Pons (tissue), 1 donor: ENCODE results near the gene SNRPA1.
A peak's percentile ranks its signal among the peaks of the same experiment; 100 is the strongest.

ENCODE experiments used
- DNase-seq: peaks from one replicate; pipeline ENCODE4 v3.0.0-alpha.2; 2016; ENCODE audit warnings: low spot score

Gene SNRPA1

DNA sequence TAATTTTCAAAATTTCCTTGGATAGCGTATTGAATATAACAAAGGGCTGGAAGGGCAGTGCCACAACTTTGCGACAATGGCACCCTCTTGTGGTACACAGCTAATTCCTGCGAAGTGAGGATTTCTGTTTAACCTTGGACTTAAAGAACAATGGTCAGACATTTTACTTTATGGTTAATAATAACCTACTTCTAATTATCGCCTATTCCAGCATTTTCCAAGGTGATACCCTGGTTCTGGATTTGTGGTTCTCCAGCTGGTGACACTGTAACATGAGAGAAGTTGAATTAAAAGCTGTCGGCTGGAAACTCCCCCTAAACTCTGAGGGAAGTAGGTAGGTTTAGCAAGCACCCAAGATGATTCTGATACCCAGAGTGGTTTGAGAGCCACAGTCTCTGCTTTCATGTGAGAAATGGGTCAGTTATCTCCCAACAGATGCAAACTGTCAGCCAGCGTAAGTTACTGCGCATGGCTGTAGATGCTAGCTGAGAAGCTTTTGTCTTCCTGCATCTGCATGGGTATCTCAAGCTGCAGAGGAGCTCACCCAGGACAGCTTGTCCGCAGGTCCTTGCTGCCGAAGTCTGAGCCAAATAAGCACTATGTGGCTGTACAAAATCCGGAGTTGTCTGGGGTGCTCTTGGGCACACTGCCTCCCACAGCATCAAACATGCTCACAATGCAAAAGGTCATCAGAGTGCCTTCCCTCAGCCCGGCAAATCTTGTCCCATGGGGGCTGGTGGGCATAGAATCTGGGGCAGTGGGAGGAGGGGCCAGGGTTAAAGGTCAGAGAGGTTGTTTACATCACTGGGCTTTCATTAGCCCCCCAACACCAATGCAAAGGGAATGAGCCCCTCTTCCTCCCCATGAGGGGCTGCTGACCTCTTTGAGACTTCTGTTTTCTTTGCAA lies 36.6 kb downstream of the SNRPA1 start:
- peak; percentile 80 for DNase-seq

DNA sequence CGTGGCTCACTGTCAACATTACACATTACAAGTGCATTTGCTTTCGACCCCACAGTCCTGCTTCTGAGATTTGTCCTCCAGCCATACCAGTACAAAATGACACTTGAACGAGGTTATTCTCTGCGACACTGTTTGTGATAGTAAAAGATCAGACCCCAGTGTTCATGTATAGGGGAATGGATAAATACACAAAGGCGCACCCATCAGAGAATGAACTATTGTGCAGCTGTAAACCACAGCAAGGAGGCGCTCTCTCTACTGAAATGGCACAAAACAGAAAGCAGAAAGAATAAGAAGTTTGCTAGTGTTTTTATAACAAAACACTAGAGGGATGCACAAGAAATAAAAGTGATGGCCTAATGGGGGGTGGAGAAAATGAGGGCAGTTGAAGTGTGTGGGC lies 38.3 kb downstream of the SNRPA1 start:
- no peak for DNase-seq

- no peak for DNase-seq
Observed at GRCh38 chr15:101255615-101256241, 39.3 kb downstream of the SNRPA1 start.

- no peak for DNase-seq
Observed at GRCh38 chr15:101255051-101255395, 40.0 kb downstream of the SNRPA1 start.

- DNase-seq: no peak
Observed at GRCh38 chr15:101254157-101255050, 40.6 kb downstream of the SNRPA1 start.

GRCh38 chr15:101252836-101253235 lies 42.2 kb downstream of the SNRPA1 start:
- no peak for DNase-seq

DNA sequence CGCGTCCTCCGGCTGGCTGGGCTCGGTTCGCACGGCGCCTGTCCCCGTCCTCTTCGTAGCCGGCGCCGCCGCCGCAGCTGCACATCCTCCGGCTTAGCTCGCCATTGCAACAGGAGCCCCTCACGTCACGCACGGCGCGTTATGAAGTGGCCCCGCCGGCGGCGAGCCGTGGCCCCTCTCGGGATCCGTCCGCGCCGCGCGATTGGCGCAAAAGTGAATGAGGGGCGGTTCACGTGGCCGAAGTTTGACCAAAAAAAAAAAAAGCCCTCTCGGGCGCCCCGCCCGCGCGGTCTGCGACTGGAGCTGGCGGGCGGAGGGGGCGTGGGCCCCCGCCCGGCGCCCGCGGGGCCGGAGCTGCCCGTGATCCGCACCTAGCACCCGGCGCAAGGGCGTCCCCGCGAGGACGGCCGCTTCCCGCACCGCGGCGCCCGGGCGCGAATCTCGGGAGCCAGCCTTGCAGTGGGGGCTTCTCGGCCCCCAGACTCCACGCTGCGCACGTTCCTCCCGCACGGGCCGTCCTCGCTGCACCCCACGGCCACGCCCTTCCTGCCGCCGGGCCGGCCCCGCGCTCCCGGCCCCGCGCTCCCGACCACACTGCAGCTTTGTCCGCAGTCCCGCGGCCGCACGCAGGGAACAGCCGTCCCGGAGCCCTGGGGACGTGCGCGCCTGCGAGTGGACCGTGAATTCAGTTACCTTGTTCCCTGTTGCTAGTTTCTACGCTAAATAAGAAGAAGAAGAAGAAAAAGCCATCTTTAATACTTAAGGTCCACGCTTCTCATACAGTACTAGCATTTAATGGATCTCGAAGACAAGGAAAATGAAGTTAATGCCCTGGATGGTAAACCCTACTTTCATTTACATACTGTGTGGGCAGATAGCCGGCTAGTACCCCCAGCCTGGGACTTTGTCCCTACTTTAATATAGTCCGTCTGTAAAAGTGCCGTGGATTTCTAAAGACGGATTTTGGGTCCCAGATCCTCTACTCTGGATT lies 42.9 kb downstream of the SNRPA1 start, which contains the start of gene CHSY1:
CHSY1 (minus strand) TSS at position 219 of the 991 bp plus-strand sequence. CDS start 592 bp downstream, outside the sequence.
- DNase-seq: peak; percentile 89

DNA sequence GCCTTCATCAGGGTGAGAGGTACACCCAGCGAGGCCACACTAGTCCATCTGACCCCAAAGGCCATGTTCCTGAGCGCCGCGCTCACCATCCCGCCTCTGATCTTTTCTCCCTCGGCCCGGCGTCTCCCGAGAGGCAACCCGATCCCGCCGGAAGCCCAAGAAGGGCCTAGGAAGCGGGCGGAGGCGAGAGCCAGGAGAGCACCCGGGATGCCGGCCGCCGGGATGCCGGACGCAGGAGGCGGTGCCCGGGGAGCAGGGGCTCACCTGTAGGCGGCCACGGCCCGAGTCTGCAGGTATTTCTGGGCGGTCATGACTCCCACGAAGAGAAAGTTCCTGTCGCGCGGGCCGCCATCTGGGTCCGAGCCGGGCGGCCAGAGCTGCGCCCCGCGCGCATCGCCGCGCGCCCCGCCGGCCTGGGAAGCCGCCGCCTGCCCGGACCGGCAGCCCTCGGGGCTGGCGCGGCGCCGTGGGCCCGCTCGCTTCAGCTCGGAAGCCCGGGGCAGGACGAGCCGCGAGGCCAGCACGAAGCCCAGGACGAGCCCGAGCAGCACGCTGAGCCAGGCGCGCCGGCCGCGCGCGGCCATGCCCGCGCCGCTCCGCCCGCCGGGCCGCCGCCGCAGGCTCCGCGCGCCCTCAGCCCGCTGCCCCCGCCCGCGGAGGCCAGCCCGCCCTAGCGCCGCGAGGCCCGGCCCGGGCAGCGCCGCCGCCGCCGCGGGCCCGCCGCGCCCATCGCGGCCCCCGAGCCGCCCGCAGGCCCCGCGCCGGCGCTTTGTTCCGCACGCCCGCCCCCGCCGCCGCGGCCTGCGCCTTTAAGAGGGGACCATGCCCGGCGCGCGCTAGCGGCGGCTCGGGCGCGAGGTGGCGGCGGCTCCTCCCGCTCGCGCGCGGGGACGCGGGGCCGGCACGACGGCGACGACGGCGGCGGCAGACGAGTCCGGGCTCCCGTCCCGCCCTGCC lies 43.9 kb downstream of the SNRPA1 start:
- DNase-seq: no peak

DNA sequence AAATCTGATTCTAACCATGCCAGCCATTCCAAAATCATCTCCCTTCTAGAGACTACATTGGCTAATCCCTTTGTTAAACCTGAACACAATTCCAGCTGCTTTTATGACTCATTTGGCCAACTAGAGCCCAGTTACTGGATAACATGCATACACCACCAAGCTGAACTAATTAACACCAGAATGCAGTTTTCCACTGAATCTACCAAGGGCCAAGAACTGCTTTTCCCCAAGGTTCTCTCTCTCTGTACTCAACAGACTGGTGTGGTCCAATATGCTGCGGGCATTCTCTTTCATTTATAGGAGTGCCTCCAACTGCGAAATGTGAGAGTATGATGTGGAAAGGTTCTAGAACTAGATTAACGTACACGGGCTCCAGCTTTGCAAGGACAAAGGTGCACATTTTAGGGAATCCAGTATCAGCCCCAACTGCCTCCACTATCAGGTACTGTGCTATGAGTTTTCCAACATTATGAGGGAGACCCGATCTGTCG lies 44.7 kb downstream of the SNRPA1 start:
- DNase-seq: no peak

DNA sequence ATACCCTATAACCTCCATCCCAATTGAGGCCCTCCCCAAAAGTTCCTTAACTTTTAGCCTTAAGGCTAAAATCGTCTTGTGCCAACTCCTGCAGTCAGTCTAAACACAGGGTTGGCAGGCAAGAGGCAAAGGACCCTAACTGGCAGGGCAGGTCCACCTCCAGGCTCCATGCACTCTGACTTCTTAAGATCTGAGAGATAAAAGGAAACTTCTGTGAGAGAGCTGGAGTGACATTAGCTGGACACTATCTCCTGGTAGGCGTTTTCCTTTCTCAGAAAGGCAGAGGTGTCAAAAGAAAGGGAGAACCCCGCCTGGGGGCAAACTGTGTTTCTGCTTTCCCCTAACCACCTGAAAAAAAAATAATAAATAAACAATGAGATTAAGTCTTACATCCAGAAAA lies 46.8 kb downstream of the SNRPA1 start:
- DNase-seq: no peak

DNA sequence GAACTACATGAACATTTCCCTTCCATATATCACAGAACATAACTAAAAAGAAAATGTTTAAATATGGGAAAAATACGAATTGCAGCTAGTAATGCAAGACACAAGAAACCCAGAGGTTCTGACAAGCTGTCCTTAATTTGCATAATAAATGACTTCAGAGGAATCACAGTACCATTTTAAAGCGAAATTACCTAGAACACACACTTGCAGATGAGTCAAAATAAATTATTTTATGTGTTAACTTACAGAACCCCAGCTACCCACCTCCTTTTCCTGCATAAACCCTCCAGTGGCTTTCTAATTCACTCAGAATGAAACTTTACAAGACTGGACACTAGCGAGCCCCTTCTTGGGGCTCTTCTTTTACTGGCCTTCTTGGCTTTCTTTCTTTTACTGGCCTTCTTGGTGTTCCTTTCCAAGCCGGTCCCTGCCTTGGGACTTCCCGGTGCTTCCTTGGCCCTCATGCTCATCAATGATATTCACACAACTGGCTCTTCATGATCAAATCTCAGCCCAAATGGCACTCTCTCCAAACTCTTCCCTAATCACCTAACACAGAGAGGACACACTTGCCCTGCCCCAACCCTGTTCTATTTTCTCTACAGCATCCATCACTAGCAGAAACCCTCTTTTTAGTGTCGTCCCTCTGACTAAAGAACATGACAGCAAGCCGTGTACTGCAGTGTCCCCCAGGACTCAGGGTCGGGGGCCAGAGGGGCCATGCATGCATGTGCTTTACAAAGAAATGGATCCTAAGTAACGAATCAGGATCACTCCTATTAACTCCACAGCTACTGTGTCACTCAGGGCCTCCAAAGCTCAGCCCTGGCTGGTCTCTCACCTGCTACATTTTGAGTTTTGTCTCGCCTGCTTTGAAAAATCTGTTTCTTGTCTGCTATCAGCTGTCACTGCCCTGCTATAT lies 48.0 kb downstream of the SNRPA1 start:
- no peak for DNase-seq

- DNase-seq: no peak
Observed at GRCh38 chr15:101246391-101246790, 48.7 kb downstream of the SNRPA1 start.

DNA sequence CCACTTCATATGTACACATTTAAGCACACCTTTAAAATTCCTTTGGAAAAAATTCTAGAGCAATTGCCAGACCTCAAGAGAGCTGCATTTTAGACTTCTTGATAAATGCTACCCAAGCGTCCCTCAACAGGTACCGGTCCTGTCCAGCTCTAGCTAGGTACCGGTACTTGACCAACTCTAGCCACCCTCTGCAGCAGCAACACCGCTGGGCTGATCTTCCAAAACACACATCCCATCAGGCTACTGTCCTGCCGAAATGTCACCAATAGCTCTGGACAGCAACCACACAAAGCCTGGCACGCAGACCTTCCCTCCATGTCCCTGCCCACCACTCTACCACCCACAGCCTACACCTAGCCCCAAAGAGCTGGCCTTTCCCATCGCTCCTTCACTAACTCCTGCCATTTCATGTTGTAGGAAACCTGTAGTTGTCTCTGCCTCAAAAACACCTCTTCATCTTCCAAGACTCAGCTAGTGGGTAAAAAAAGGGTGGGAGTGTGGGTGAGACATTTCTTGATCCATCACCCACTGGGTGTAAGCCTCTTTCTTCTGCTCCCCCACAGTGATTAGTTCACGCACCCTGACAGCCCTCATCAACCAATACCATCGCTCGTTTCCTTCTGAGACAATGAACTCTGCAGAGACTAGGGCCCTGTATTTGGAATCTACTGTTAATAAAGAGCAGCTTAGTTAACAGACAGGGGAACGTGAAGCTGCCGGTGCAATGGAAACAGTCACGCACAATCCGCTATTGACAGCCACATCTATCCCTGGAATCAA lies 50.0 kb downstream of the SNRPA1 start:
- DNase-seq: no peak

GRCh38 chr15:101244036-101244781 lies 50.8 kb downstream of the SNRPA1 start:
- DNase-seq: no peak

- no peak for DNase-seq
Observed at GRCh38 chr15:101243420-101243819, 51.6 kb downstream of the SNRPA1 start.

GRCh38 chr15:101242999-101243336 lies 52.1 kb downstream of the SNRPA1 start:
- DNase-seq: no peak
